Suprapubic skin (tissue), 4 donors: ENCODE results near the gene CENPA. TPM values are rescaled to one million over a fixed set of nuclear protein-coding genes. Genes with fewer than 3 reads are reported as not detected.

ENCODE experiments used
- DNase-seq, 2 donors: peaks; one replicate each; pipeline ENCODE4 v3.0.0-alpha.2; 2019; ENCODE audit warnings: low spot score in 2 of 2
- H3K27ac ChIP-seq: fragments of 200-600 bp; sonication (generic); one replicate; pipeline ENCODE4 v1.5.1; 2019
- H3K27me3 ChIP-seq: fragments of 200-600 bp; sonication (generic); one replicate; pipeline ENCODE4 v1.5.1; 2019
- H3K36me3 ChIP-seq: fragments of 200-600 bp; sonication (generic); one replicate; pipeline ENCODE4 v1.5.1; 2019
- H3K4me1 ChIP-seq: fragments of 200-600 bp; sonication (generic); one replicate; pipeline ENCODE4 v1.5.1; 2019
- H3K4me3 ChIP-seq: fragments of 200-600 bp; sonication (generic); one replicate; pipeline ENCODE4 v1.5.1; 2019; ENCODE audit warnings: mild to moderate bottlenecking
- H3K9me3 ChIP-seq: fragments of 200-600 bp; sonication (generic); one replicate; pipeline ENCODE4 v1.5.1; 2019
- CTCF ChIP-seq, 2 donors: fragments of 200-600 bp in 1 of 2; fragments of 450-650 bp in 1 of 2; sonication (generic) in 1 of 2; IDR thresholded peaks; one replicate each; pipeline ENCODE4 v1.5.1; 2016 to 2019; ENCODE audit warnings: antibody characterized with exemption in 2 of 2, mild to moderate bottlenecking in 1 of 2, moderate library complexity in 1 of 2
- EP300 ChIP-seq: sonication (generic); formaldehyde crosslinking; IDR thresholded peaks from one replicate; pipeline ENCODE4 v1.6.1; 2017; ENCODE audit warnings: antibody characterized with exemption
- POLR2A ChIP-seq, 2 donors: fragments of 450-650 bp; IDR thresholded peaks; one replicate each; pipeline ENCODE4 v1.6.1; 2017; ENCODE audit warnings: antibody characterized with exemption in 2 of 2, mild to moderate bottlenecking in 2 of 2, moderate library complexity in 2 of 2
- POLR2AphosphoS5 ChIP-seq, 3 donors: sonication (generic); formaldehyde crosslinking; IDR thresholded peaks; one replicate each; pipeline ENCODE4 v1.6.1; 2017; ENCODE audit warnings: antibody characterized with exemption in 3 of 3
- WGBS: methylation state at CpG from one replicate; pipeline ENCODE4 v1.1.5; 2018; 5-methylcytosine and 5-hydroxymethylcytosine counted together
- total RNA-seq, 4 donors: library from RNA; depleted of rRNA; stranded (reverse); fragments of >200 nt; gene quantifications; one replicate each; pipeline ENCODE4 v1.1.0, GENCODE V29; 2016

CENPA gene
- total RNA-seq, 4 donors from 2014 or later, result 1.9 to 3.9 (median 3.0) TPM

- H3K27me3 ChIP-seq, result no peaks in the 10 kb centered on the region
- H3K27ac ChIP-seq, result peak overlapping the region; percentile 88
- DNase-seq, result peak; percentile 89 to 91
- H3K36me3 ChIP-seq, result peaks cover 22% of the 10 kb centered on the region
- TF ChIP-seq CTCF (IDR thresholded peaks at IDR 0.05) (peak in 1 of 2 donors; percentile 8), POLR2AphosphoS5 (IDR thresholded peaks at IDR 0.05) (no peak)
- 58% methylated on average over 2 of the region's 6 CpGs for WGBS
- H3K4me3 ChIP-seq, result no peak overlapping the region
- H3K9me3 ChIP-seq, result no peaks in the 10 kb centered on the region
- peaks cover 96% of the 10 kb centered on the region for H3K4me1 ChIP-seq
These were observed 14.8 kb upstream of the CENPA start for GRCh38 chr2:26770986-26771586.

GRCh38 chr2:26772064-26773001 lies 13.5 kb upstream of the CENPA start:
- no peaks in the 10 kb centered on the region for H3K9me3 ChIP-seq
- H3K27ac ChIP-seq, result peak overlapping the region; percentile 88
- TF ChIP-seq CTCF (IDR thresholded peaks at IDR 0.05) (no peak), POLR2AphosphoS5 (IDR thresholded peaks at IDR 0.05) (peak; percentile 48 to 90 (median 78)), EP300 (no peak), POLR2A (IDR thresholded peaks at IDR 0.05) (peak in 1 of 2 donors; percentile 43)
- peaks cover 84% of the 10 kb centered on the region for H3K4me1 ChIP-seq
- H3K27me3 ChIP-seq, result no peaks in the 10 kb centered on the region
- H3K4me3 ChIP-seq, result no peak overlapping the region
- DNase-seq, result peak; percentile 97 to 98
- peaks cover 34% of the 10 kb centered on the region for H3K36me3 ChIP-seq
- 10% methylated on average over 12 of the region's 13 CpGs for WGBS

GRCh38 chr2:26776195-26776800 lies 9.6 kb upstream of the CENPA start:
- H3K36me3 ChIP-seq, result peaks cover 73% of the 10 kb centered on the region
- no peak for DNase-seq
- H3K4me1 ChIP-seq, result peaks cover 59% of the 10 kb centered on the region
- H3K9me3 ChIP-seq, result no peaks in the 10 kb centered on the region
- H3K27ac ChIP-seq, result no peak overlapping the region
- WGBS, result 60% methylated on average over 2 of the region's 5 CpGs
- TF ChIP-seq POLR2A (IDR thresholded peaks at IDR 0.05), result no peak
- TF ChIP-seq EP300, result no peak
- no peak for TF ChIP-seq POLR2AphosphoS5 (IDR thresholded peaks at IDR 0.05)
- TF ChIP-seq CTCF (IDR thresholded peaks at IDR 0.05), result no peak
- no peaks in the 10 kb centered on the region for H3K27me3 ChIP-seq
- no peak overlapping the region for H3K4me3 ChIP-seq

- Histone ChIP-seq H3K9me3 (no peaks in the 10 kb centered on the region), H3K36me3 (peaks cover 76% of the 10 kb centered on the region), H3K27me3 (no peaks in the 10 kb centered on the region), H3K4me1 (peaks cover 44% of the 10 kb centered on the region), H3K27ac (peak overlapping the region; percentile 36), H3K4me3 (no peak overlapping the region)
- DNase-seq, result no peak
- 96% methylated on average over 13 of the region's 18 CpGs for WGBS
- TF ChIP-seq CTCF (IDR thresholded peaks at IDR 0.05), result no peak
- TF ChIP-seq POLR2AphosphoS5 (IDR thresholded peaks at IDR 0.05), result no peak
- TF ChIP-seq POLR2A (IDR thresholded peaks at IDR 0.05), result no peak
- TF ChIP-seq EP300, result no peak
These were observed 7.8 kb upstream of the CENPA start for GRCh38 chr2:26778098-26778497.

GRCh38 chr2:26778507-26778906 lies 7.3 kb upstream of the CENPA start:
- TF ChIP-seq POLR2A (IDR thresholded peaks at IDR 0.05) (no peak), EP300 (no peak), CTCF (IDR thresholded peaks at IDR 0.05) (no peak), POLR2AphosphoS5 (IDR thresholded peaks at IDR 0.05) (no peak)

More at GRCh38 chr2:26778507-26778906, 7.3 kb upstream of the CENPA start:
- no peak for DNase-seq
- no peaks in the 10 kb centered on the region for H3K27me3 ChIP-seq
- no peak overlapping the region for H3K4me3 ChIP-seq
- peaks cover 76% of the 10 kb centered on the region for H3K36me3 ChIP-seq
- WGBS, result 62% methylated on average over 2 of the region's 3 CpGs
- H3K4me1 ChIP-seq, result peaks cover 43% of the 10 kb centered on the region
- H3K27ac ChIP-seq, result peak overlapping the region; percentile 36
- H3K9me3 ChIP-seq, result no peaks in the 10 kb centered on the region
